Neural progenitor cell (in vitro differentiated cells): Measurements from ENCODE around the gene OMA1. TPM values are rescaled to one million over a fixed set of nuclear protein-coding genes. Genes with fewer than 3 reads are reported as not detected.
"Not testable (repeated sequence)": the region's sequence is repeated elsewhere in the genome, so short reads cannot be mapped to it uniquely, and the experiment has no call there.

Source experiments
- DNase-seq: peaks from one replicate; pipeline ENCODE4 v3.0.0-alpha.2; 2016; ENCODE audit warnings: low spot score
- H2AFZ ChIP-seq: fragments of 200-600 bp; sonication (generic); replicated peaks from 2 replicates; pipeline ENCODE4 v1.6.1; 2016; ENCODE audit warnings: antibody characterized with exemption
- H3F3A ChIP-seq: fragments of 200-600 bp; sonication (generic); 2 replicates; pipeline ENCODE4 v1.6.1; 2016; ENCODE audit warnings: antibody characterized with exemption, low read depth
- H3K27ac ChIP-seq: fragments of 200-600 bp; sonication (generic); 2 replicates; pipeline ENCODE4 v1.5.1; 2016; ENCODE audit warnings: mild to moderate bottlenecking
- H3K27me3 ChIP-seq: fragments of 200-600 bp; sonication (generic); 2 replicates; pipeline ENCODE4 v1.6.1; 2016; ENCODE audit warnings: mild to moderate bottlenecking, moderate library complexity
- H3K36me3 ChIP-seq: fragments of 200-600 bp; sonication (generic); 2 replicates; pipeline ENCODE4 v1.5.1; 2016
- H3K4me1 ChIP-seq: fragments of 200-600 bp; sonication (generic); 2 replicates; pipeline ENCODE4 v1.6.1; 2016; ENCODE audit warnings: mixed run types
- H3K4me2 ChIP-seq: fragments of 200-600 bp; sonication (generic); 2 replicates; pipeline ENCODE4 v1.6.1; 2016
- H3K4me3 ChIP-seq: fragments of 200-600 bp; sonication (generic); 2 replicates; pipeline ENCODE4 v1.5.1; 2016
- H3K79me2 ChIP-seq: fragments of 200-600 bp; sonication (generic); 2 replicates; pipeline ENCODE4 v1.6.1; 2016; ENCODE audit warnings: low read depth
- H3K9ac ChIP-seq: fragments of 200-600 bp; sonication (generic); 2 replicates; pipeline ENCODE4 v1.6.1; 2016
- H3K9me3 ChIP-seq: fragments of 200-600 bp; sonication (generic); 2 replicates; pipeline ENCODE4 v1.5.1; 2016; ENCODE audit warnings: low read depth
- H4K20me1 ChIP-seq: fragments of 200-600 bp; sonication (generic); 2 replicates; pipeline ENCODE4 v1.6.1; 2016; ENCODE audit warnings: low read depth
- H3K27ac Mint-ChIP-seq: 3 replicates; pipeline ENCODE4 v1.8.0; 2021; ENCODE audit warnings: mixed read lengths
- H3K27me3 Mint-ChIP-seq: 2 replicates; pipeline ENCODE4 v1.8.0; 2022; ENCODE audit warnings: low read depth, mild to moderate bottlenecking, inconsistent platforms, moderate library complexity, mixed read lengths; ENCODE audit not compliant: insufficient read depth
- H3K36me3 Mint-ChIP-seq: 3 replicates; pipeline ENCODE4 v1.8.0; 2021; ENCODE audit warnings: mixed read lengths
- H3K4me1 Mint-ChIP-seq: 3 replicates; pipeline ENCODE4 v1.8.0; 2021; ENCODE audit warnings: mixed read lengths
- H3K4me3 Mint-ChIP-seq: 3 replicates; pipeline ENCODE4 v1.8.0; 2021; ENCODE audit warnings: mild to moderate bottlenecking, moderate library complexity, mixed read lengths
- H3K9me3 Mint-ChIP-seq: 3 replicates; pipeline ENCODE4 v1.8.0; 2020; ENCODE audit warnings: mixed read lengths
- EZH2 ChIP-seq: fragments of 200-600 bp; sonication (generic); IDR thresholded peaks from 2 replicates; pipeline ENCODE4 v1.6.1; 2017; ENCODE audit warnings: antibody characterized with exemption, mild to moderate bottlenecking, moderate library complexity
- EZH2phosphoT487 ChIP-seq: fragments of 200-600 bp; sonication (generic); IDR thresholded peaks from 2 replicates; pipeline ENCODE4 v1.6.1; 2017; ENCODE audit warnings: antibody characterized with exemption
- total RNA-seq: library from RNA; depleted of rRNA; stranded (reverse); fragments of >200 nt; gene quantifications from 2 replicates; pipeline ENCODE4 v1.2.3, GENCODE V29; 2015; ENCODE audit warnings: low replicate concordance
- TF ChIP-seq, protein P1 (sequence below): fragments of 200-600 bp; sonication (generic); IDR thresholded peaks from 2 replicates; pipeline ENCODE4 v1.5.1; 2017; ENCODE audit warnings: antibody characterized with exemption, mild to moderate bottlenecking

Gene OMA1
- total RNA-seq, 1 donor from 2014 or later, result 19.8 TPM

DNA sequence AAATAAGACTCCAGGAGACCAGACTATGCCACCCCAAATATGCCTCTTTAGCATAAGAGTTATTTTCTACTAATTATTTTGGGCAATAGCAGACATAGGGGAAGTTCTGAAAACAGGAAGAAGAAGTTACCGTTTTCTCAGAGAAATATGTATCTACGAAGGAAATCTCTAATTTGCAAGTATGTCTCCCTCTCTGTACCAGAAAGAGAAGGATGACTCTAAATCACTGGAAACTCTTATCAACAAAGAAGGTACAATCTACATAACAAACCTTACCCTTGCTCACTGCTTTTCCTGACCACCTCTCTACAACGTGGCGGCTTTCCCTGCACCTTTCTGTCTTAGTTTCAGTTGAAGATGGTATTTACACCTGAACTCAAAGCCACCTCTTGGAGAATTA lies 49.0 kb downstream of the OMA1 start:
- H3K27ac ChIP-seq, result no peak overlapping the region
- no peaks in the 10 kb centered on the region for H3K9me3 Mint-ChIP-seq
- H3K36me3 ChIP-seq, result no peaks in the 10 kb centered on the region
- H3K4me3 ChIP-seq, result no peak overlapping the region
- H3K4me1 ChIP-seq, result no peaks in the 10 kb centered on the region
- no peaks in the 10 kb centered on the region for H3F3A ChIP-seq
- H3K4me3 Mint-ChIP-seq, result no peak overlapping the region
- H3K4me2 ChIP-seq, result no peak overlapping the region
- H3K27me3 ChIP-seq, result no peaks in the 10 kb centered on the region
- H3K79me2 ChIP-seq, result no peaks in the 10 kb centered on the region
- H2AFZ ChIP-seq, result no peak overlapping the region
- H3K27ac Mint-ChIP-seq, result no peak overlapping the region
- no peaks in the 10 kb centered on the region for H3K27me3 Mint-ChIP-seq
- H3K4me1 Mint-ChIP-seq, result no peaks in the 10 kb centered on the region
- no peaks in the 10 kb centered on the region for H3K36me3 Mint-ChIP-seq
- H3K9ac ChIP-seq, result no peak overlapping the region
- H3K9me3 ChIP-seq, result no peaks in the 10 kb centered on the region
- TF ChIP-seq, protein P1, sequence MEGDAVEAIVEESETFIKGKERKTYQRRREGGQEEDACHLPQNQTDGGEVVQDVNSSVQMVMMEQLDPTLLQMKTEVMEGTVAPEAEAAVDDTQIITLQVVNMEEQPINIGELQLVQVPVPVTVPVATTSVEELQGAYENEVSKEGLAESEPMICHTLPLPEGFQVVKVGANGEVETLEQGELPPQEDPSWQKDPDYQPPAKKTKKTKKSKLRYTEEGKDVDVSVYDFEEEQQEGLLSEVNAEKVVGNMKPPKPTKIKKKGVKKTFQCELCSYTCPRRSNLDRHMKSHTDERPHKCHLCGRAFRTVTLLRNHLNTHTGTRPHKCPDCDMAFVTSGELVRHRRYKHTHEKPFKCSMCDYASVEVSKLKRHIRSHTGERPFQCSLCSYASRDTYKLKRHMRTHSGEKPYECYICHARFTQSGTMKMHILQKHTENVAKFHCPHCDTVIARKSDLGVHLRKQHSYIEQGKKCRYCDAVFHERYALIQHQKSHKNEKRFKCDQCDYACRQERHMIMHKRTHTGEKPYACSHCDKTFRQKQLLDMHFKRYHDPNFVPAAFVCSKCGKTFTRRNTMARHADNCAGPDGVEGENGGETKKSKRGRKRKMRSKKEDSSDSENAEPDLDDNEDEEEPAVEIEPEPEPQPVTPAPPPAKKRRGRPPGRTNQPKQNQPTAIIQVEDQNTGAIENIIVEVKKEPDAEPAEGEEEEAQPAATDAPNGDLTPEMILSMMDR, result no peak
- TF ChIP-seq EZH2phosphoT487 (no peak), EZH2 (no peak)
- no peak for DNase-seq
- no peaks in the 10 kb centered on the region for H4K20me1 ChIP-seq

- H3K4me3 Mint-ChIP-seq, result no peak overlapping the region
- no peak overlapping the region for H3K4me2 ChIP-seq
- DNase-seq, result no peak
- H3K27ac ChIP-seq, result no peak overlapping the region
- H3K27me3 ChIP-seq, result no peaks in the 10 kb centered on the region
- H3F3A ChIP-seq, result no peaks in the 10 kb centered on the region
- no peaks in the 10 kb centered on the region for H3K9me3 ChIP-seq
- TF ChIP-seq, protein P1, result no peak
- TF ChIP-seq EZH2 (no peak), EZH2phosphoT487 (no peak)
- H3K36me3 ChIP-seq, result no peaks in the 10 kb centered on the region
- H3K4me3 ChIP-seq, result no peak overlapping the region
- no peak overlapping the region for H3K9ac ChIP-seq
- no peaks in the 10 kb centered on the region for H4K20me1 ChIP-seq
- H2AFZ ChIP-seq, result no peak overlapping the region
- H3K9me3 Mint-ChIP-seq, result peaks cover 3% of the 10 kb centered on the region
- no peaks in the 10 kb centered on the region for H3K36me3 Mint-ChIP-seq
- no peaks in the 10 kb centered on the region for H3K4me1 ChIP-seq
- no peaks in the 10 kb centered on the region for H3K4me1 Mint-ChIP-seq
- no peak overlapping the region for H3K27ac Mint-ChIP-seq
- no peaks in the 10 kb centered on the region for H3K27me3 Mint-ChIP-seq
- no peaks in the 10 kb centered on the region for H3K79me2 ChIP-seq
These were observed 50.5 kb downstream of the OMA1 start for GRCh38 chr1:58496042-58496441.

DNA sequence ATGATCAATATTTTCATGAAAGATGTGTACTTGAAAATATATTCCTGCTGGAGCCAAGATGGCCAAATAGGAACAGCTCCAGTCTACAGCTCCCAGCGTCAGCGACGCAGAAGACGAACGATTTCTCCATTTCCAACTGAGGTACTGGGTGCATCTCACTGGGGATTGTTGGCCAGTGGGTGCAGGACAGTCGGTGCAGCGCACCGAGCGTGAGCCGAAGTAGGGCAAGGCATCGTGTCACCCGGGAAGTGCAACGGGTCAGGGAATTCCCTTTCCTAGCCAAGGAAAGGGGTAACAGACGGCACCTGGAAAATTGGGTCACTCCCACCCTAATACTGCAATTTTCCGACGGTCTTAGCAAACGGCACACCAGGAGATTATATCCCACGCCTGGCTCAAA lies 57.6 kb downstream of the OMA1 start:
- DNase-seq, H3K27ac Mint-ChIP-seq, H3K79me2 ChIP-seq, H3K4me3 Mint-ChIP-seq, H3K27me3 Mint-ChIP-seq, H3K27me3 ChIP-seq, H3K9me3 ChIP-seq, H3F3A ChIP-seq, H3K4me3 ChIP-seq, H2AFZ ChIP-seq, H3K4me1 ChIP-seq, H4K20me1 ChIP-seq, H3K4me1 Mint-ChIP-seq, H3K9ac ChIP-seq, H3K36me3 Mint-ChIP-seq, H3K27ac ChIP-seq, H3K4me2 ChIP-seq, H3K36me3 ChIP-seq: not testable (repeated sequence)
- H3K9me3 Mint-ChIP-seq, result peaks cover 14% of the 10 kb centered on the region

- Histone ChIP-seq H3K4me1 (no peaks in the 10 kb centered on the region), H3F3A (no peaks in the 10 kb centered on the region), H3K27ac (no peak overlapping the region), H4K20me1 (no peaks in the 10 kb centered on the region), H3K79me2 (no peaks in the 10 kb centered on the region), H3K36me3 (no peaks in the 10 kb centered on the region), H3K4me2 (no peak overlapping the region), H3K9ac (no peak overlapping the region), H3K4me3 (no peak overlapping the region), H3K27me3 (no peaks in the 10 kb centered on the region), H2AFZ (no peak overlapping the region), H3K9me3 (peaks cover 7% of the 10 kb centered on the region)
- Mint-ChIP-seq H3K4me1 (no peaks in the 10 kb centered on the region), H3K36me3 (peaks cover 8% of the 10 kb centered on the region), H3K27ac (no peak overlapping the region), H3K9me3 (peaks cover 14% of the 10 kb centered on the region), H3K27me3 (peaks cover 6% of the 10 kb centered on the region), H3K4me3 (no peak overlapping the region)
- TF ChIP-seq EZH2phosphoT487 (no peak), EZH2 (no peak)
- TF ChIP-seq, protein P1, result no peak
- DNase-seq, result no peak
These were observed 59.5 kb downstream of the OMA1 start for GRCh38 chr1:58487002-58487401.
